ENCODE results near the gene NUPR2. TPM values are rescaled to one million over a fixed set of nuclear protein-coding genes. Genes with fewer than 3 reads are reported as not detected.
"Not testable (repeated sequence)": the region's sequence is repeated elsewhere in the genome, so short reads cannot be mapped to it uniquely, and the experiment has no call there.

The NUPR2 gene
- total RNA-seq, 4 donors from 2014 or later = 2.0 to 2.4 TPM; not detected in 2

DNA sequence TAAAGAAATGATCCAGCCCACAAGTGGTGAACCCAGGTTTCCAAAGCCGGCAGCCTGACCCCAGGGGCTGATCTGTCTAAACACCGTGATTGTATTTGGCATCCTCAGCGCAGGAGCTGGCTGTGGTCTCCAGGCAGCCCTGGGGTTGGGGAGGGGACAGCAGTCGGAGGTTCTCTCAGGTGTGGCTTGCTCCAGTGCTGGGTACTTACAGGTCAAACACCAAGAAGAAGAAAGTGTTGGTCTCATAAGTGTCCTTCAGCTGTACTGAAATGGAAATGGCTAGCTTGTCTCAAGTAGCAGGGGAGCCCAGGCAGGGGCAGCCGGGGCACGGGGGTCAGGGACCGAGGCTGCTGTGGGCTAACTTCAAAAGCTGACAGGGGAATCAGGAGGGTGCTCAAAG is 29.5 kb downstream of the NUPR2 start:
- in situ Hi-C loops (cut with MboI; ENCODE audit: low pct_ligation_motif_present in 1 of 4, low pct_unique_long_range_greater_than_20kb in 1 of 4, low sequenced_read_pairs in 3 of 4) = no loop called here

DNA sequence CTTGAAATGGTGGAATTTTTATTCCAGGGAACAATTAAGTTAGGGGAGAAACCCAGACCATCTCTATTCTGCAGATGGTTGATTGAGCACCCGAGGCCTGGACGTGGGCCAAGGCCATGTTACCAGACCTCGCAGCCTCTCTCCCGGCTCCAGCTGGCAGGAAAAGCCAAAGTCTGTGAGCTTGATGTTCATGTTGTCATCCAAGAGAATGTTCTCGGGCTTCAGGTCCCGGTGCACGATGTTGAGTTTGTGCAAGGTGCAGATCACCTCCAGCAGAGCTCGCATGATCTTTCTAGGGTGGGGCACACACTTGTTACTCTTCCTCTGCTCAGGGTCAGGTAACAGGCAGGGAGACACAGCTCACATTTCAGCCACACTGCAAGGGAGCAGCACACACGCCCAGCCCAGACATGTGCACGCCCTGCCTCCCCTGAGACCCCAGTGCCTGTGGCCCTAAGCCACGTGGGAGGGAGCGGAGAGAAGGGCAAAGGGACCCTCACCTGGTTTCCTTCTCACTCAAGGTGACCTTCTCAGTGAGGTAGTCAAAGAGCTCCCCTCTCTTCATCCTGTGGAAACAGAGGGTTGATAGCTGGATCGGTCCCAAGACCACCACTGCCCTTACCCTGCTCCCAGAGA is 32.9 kb downstream of the NUPR2 start:
- no peak for DNase-seq
- H3K27me3 ChIP-seq = no peaks in the 10 kb centered on the region
- peak overlapping the region in 1 of 4 donors; percentile 48 for H3K27ac ChIP-seq
- TF ChIP-seq POLR2A (IDR thresholded peaks at IDR 0.05) (no peak), POLR2AphosphoS5 (IDR thresholded peaks at IDR 0.05) (no peak), EP300 (IDR thresholded peaks at IDR 0.05; ENCODE audit: low read depth) (no peak)
- TF ChIP-seq, protein P1, sequence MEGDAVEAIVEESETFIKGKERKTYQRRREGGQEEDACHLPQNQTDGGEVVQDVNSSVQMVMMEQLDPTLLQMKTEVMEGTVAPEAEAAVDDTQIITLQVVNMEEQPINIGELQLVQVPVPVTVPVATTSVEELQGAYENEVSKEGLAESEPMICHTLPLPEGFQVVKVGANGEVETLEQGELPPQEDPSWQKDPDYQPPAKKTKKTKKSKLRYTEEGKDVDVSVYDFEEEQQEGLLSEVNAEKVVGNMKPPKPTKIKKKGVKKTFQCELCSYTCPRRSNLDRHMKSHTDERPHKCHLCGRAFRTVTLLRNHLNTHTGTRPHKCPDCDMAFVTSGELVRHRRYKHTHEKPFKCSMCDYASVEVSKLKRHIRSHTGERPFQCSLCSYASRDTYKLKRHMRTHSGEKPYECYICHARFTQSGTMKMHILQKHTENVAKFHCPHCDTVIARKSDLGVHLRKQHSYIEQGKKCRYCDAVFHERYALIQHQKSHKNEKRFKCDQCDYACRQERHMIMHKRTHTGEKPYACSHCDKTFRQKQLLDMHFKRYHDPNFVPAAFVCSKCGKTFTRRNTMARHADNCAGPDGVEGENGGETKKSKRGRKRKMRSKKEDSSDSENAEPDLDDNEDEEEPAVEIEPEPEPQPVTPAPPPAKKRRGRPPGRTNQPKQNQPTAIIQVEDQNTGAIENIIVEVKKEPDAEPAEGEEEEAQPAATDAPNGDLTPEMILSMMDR (IDR thresholded peaks at IDR 0.05) = no peak
- in situ Hi-C loops (cut with MboI; ENCODE audit: low pct_ligation_motif_present in 1 of 4, low pct_unique_long_range_greater_than_20kb in 1 of 4, low sequenced_read_pairs in 3 of 4) (no loop called here), intact Hi-C loops (cut with DNase I; ENCODE audit: low total_unique reads) (no loop called here)
- H3K9me3 ChIP-seq = no peaks in the 10 kb centered on the region
- 60% methylated on average over 13 of the region's 13 CpGs; no CpG with 5 or more reads in 1 of the 2 donors for WGBS, 2 donors (ENCODE audit: low coverage in 1 of 2)
- no peaks in the 10 kb centered on the region for H3K36me3 ChIP-seq
- H3K4me3 ChIP-seq = no peak overlapping the region
- peaks cover 6 to 20% (median 10%) of the 10 kb centered on the region in 4 donors for H3K4me1 ChIP-seq

More for the DNA sequence above, 29.5 kb downstream of the NUPR2 start:
- no peaks in the 10 kb centered on the region for H3K27me3 ChIP-seq
- WGBS, 2 donors (ENCODE audit: low coverage in 1 of 2) = 95% methylated on average over 7 of the region's 7 CpGs; no CpG with 5 or more reads in 1 of the 2 donors
- H3K4me1 ChIP-seq = peaks cover 0 to 8% (median 7%) of the 10 kb centered on the region in 4 donors
- DNase-seq = no peak
- TF ChIP-seq POLR2AphosphoS5 (IDR thresholded peaks at IDR 0.05) (no peak), EP300 (IDR thresholded peaks at IDR 0.05; ENCODE audit: low read depth) (no peak), POLR2A (IDR thresholded peaks at IDR 0.05) (no peak)
- TF ChIP-seq, protein P1 (IDR thresholded peaks at IDR 0.05) = no peak
- H3K9me3 ChIP-seq = no peaks in the 10 kb centered on the region
- no peaks in the 10 kb centered on the region for H3K36me3 ChIP-seq
- H3K27ac ChIP-seq = no peak overlapping the region
- intact Hi-C loops (cut with DNase I; ENCODE audit: low total_unique reads) = no loop called here
- no peak overlapping the region for H3K4me3 ChIP-seq

DNA sequence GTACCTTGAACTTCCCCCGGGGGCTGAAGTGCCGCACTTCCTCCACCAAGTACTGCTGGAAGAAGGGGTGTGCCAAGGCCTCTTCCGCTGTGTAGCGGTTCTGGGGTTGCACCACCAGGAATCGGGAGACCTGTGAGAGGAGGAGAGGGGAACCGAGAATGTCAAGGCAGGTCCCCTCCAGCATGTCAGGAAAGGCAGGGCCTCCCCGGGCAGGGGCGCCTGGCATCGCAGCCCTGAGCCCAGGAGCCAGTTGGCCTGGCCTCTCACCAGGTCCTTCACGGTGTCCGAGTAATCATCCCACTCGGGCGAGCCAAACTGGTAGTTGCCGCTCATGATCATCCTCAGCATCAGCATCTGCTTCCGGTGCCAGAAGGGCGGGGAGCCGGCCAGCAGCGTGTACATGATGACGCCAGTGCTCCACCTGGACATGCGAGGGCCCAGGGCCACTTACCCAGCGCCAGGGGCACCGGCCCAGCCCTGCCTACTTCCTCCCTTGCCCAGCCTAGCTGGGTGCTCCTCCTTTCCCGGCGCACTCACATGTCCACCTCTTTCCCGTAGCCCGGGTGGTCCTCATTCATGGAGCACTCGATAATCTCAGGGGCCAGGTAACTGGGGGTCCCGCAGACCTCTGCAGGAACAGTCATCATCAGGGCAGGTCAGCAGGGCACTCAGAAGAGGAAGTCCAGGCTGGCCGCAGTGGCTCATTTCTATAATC is 34.4 kb downstream of the NUPR2 start:
- H3K9me3 ChIP-seq = no peaks in the 10 kb centered on the region
- WGBS, 2 donors (ENCODE audit: low coverage in 1 of 2) = 96% methylated on average over 29 of the region's 29 CpGs; no CpG with 5 or more reads in 1 of the 2 donors
- in situ Hi-C loops (cut with MboI; ENCODE audit: low pct_ligation_motif_present in 1 of 4, low pct_unique_long_range_greater_than_20kb in 1 of 4, low sequenced_read_pairs in 3 of 4) = no loop called here
- no peak for DNase-seq
- no peak overlapping the region for H3K4me3 ChIP-seq
- intact Hi-C loops (cut with DNase I; ENCODE audit: low total_unique reads) = no loop called here
- H3K4me1 ChIP-seq = peaks cover 6 to 20% (median 10%) of the 10 kb centered on the region in 4 donors
- H3K27me3 ChIP-seq = no peaks in the 10 kb centered on the region
- no peak overlapping the region for H3K27ac ChIP-seq
- TF ChIP-seq POLR2A (IDR thresholded peaks at IDR 0.05) = no peak
- no peaks in the 10 kb centered on the region for H3K36me3 ChIP-seq

DNA sequence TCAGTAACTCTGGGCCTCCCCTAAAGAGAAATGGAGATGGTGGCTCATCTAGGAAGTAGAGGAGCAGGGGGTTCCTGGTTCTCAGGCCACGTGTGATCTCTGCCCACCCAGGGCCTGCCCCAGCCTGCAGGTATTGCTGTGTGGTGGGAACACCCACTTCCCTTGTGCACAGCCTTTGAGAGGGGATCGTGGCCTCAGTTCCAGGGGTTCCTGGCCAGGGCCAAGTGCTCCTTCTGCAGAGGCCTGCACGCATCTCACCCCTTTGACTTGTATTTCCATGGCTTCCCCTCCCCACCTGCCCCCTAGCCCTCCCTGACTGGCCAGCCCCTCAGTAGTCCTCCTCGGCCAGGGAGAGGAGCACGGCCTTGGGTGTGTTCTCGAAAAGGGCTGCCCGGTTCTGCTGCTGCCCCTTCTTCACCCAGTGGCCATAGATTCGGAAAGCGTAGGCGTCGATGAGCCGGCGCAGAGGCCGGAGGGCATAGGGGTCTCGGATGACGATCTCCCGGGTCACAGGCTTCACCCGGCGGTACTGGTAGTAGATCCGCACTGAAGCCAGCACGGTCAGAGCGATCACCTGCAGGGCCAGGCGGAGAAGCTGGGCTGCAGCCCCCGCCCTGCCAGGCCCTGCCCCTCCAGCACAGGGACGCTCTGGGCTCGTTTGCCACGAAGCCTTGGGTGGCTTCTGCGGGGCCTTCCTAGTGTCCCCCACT is 35.3 kb downstream of the NUPR2 start:
- DNase-seq; in situ Hi-C loops (cut with MboI; ENCODE audit: low pct_ligation_motif_present in 1 of 4, low pct_unique_long_range_greater_than_20kb in 1 of 4, low sequenced_read_pairs in 3 of 4): not testable (repeated sequence)
- WGBS, 2 donors (ENCODE audit: low coverage in 1 of 2) = 95% methylated on average over 28 of the region's 28 CpGs; no CpG with 5 or more reads in 1 of the 2 donors

More for the DNA sequence above, 35.3 kb downstream of the NUPR2 start:
- H3K4me1 ChIP-seq = peaks cover 6 to 20% (median 10%) of the 10 kb centered on the region in 4 donors
- H3K27me3 ChIP-seq; intact Hi-C loops (cut with DNase I; ENCODE audit: low total_unique reads); H3K36me3 ChIP-seq; H3K9me3 ChIP-seq; H3K4me3 ChIP-seq: not testable (repeated sequence)
- peak overlapping the region; percentile 75 to 79 (median 78) for H3K27ac ChIP-seq

Measured in transverse colon (tissue), 4 donors.